ENCODE data around the gene KCNQ1. TPM values are rescaled to one million over a fixed set of nuclear protein-coding genes. Genes with fewer than 3 reads are reported as not detected.

KCNQ1 gene
- polyA plus RNA-seq, 1 donor (not counting 4 experiments of a cell fraction or from before 2014, with no cell fraction given) = not detected

- Histone ChIP-seq H3K4me3 (ENCODE audit: control insufficient read depth in 2 of 3, extremely low read depth in 1 of 3, insufficient read depth in 2 of 3, low read depth in 1 of 3, low read length in 3 of 3) (no peak overlapping the region), H3K27ac (ENCODE audit: control insufficient read depth, insufficient read depth, low read length) (no peak overlapping the region), H3K79me2 (ENCODE audit: control insufficient read depth, insufficient read depth, low read length) (no peaks in the 10 kb centered on the region), H3K36me3 (ENCODE audit: control insufficient read depth in 2 of 2, extremely low read depth in 1 of 2, insufficient read depth in 2 of 2, low read length in 2 of 2) (no peaks in the 10 kb centered on the region), H4K20me1 (ENCODE audit: control insufficient read depth, extremely low read depth, insufficient read depth, low read length) (peaks cover 3% of the 10 kb centered on the region), H3K9me1 (ENCODE audit: control insufficient read depth, extremely low read depth, insufficient read depth, low read length) (no peaks in the 10 kb centered on the region), H3K4me2 (ENCODE audit: control insufficient read depth, extremely low read depth, insufficient read depth, low read depth, low read length) (no peak overlapping the region), H3K9ac (ENCODE audit: control insufficient read depth, extremely low read depth, insufficient read depth, low read length) (no peak overlapping the region), H3K9me3 (ENCODE audit: control insufficient read depth, low read depth, low read length) (no peaks in the 10 kb centered on the region), H3K27me3 (ENCODE audit: control insufficient read depth, extremely low read depth, insufficient read depth, low read length) (no peaks in the 10 kb centered on the region), H2AFZ (ENCODE audit: control insufficient read depth, low read length) (no peak overlapping the region), H3K4me1 (ENCODE audit: control insufficient read depth, extremely low read depth, insufficient read depth, low read length) (peaks cover 14% of the 10 kb centered on the region)
- TF ChIP-seq EZH2 (IDR thresholded peaks at IDR 0.05; ENCODE audit: low read length) (no peak), CTCF (optimal IDR thresholded peaks at IDR 0.05 in 1 of 3, IDR thresholded peaks at IDR 0.05 in 1 of 3, conservative IDR thresholded peaks at IDR 0.05 in 1 of 3; ENCODE audit: extremely low read depth in 1 of 3, insufficient read depth in 2 of 3, low read length in 3 of 3) (no peak)
- dilution Hi-C loops (cut with MboI; ENCODE audit: extremely low pct_ligation_motif_present, low sequenced_read_pairs) = no loop called here
- DNase-seq (ENCODE audit: low read depth, low spot score) = no peak
- no peak for FAIRE-seq
These were observed 93.3 kb downstream of the KCNQ1 start for GRCh38 chr11:2537896-2538724.

GRCh38 chr11:2538951-2539350, 94.1 kb downstream of the KCNQ1 start:
- DNase-seq (ENCODE audit: low read depth, low spot score) = no peak
- FAIRE-seq = no peak
- Histone ChIP-seq H3K4me1 (ENCODE audit: control insufficient read depth, extremely low read depth, insufficient read depth, low read length) (peaks cover 5% of the 10 kb centered on the region), H3K27ac (ENCODE audit: control insufficient read depth, insufficient read depth, low read length) (no peak overlapping the region), H2AFZ (ENCODE audit: control insufficient read depth, low read length) (no peak overlapping the region), H3K9ac (ENCODE audit: control insufficient read depth, extremely low read depth, insufficient read depth, low read length) (no peak overlapping the region), H3K4me3 (ENCODE audit: control insufficient read depth in 2 of 3, extremely low read depth in 1 of 3, insufficient read depth in 2 of 3, low read depth in 1 of 3, low read length in 3 of 3) (no peak overlapping the region), H3K4me2 (ENCODE audit: control insufficient read depth, extremely low read depth, insufficient read depth, low read depth, low read length) (no peak overlapping the region), H3K9me3 (ENCODE audit: control insufficient read depth, low read depth, low read length) (no peaks in the 10 kb centered on the region), H3K36me3 (ENCODE audit: control insufficient read depth in 2 of 2, extremely low read depth in 1 of 2, insufficient read depth in 2 of 2, low read length in 2 of 2) (no peaks in the 10 kb centered on the region), H4K20me1 (ENCODE audit: control insufficient read depth, extremely low read depth, insufficient read depth, low read length) (no peaks in the 10 kb centered on the region), H3K27me3 (ENCODE audit: control insufficient read depth, extremely low read depth, insufficient read depth, low read length) (no peaks in the 10 kb centered on the region), H3K9me1 (ENCODE audit: control insufficient read depth, extremely low read depth, insufficient read depth, low read length) (no peaks in the 10 kb centered on the region), H3K79me2 (ENCODE audit: control insufficient read depth, insufficient read depth, low read length) (no peaks in the 10 kb centered on the region)
- TF ChIP-seq CTCF (optimal IDR thresholded peaks at IDR 0.05 in 1 of 3, IDR thresholded peaks at IDR 0.05 in 1 of 3, conservative IDR thresholded peaks at IDR 0.05 in 1 of 3; ENCODE audit: extremely low read depth in 1 of 3, insufficient read depth in 2 of 3, low read length in 3 of 3) = no peak
- dilution Hi-C loops (cut with MboI; ENCODE audit: extremely low pct_ligation_motif_present, low sequenced_read_pairs) = no loop called here

Data from keratinocyte (primary cell).